Right renal cortex interstitium (tissue), 3 donors: Measurements from ENCODE around the gene CD38. TPM values are rescaled to one million over a fixed set of nuclear protein-coding genes. Genes with fewer than 3 reads are reported as not detected.
"Not testable (repeated sequence)": the region's sequence is repeated elsewhere in the genome, so short reads cannot be mapped to it uniquely, and the experiment has no call there.

Experiments
- DNase-seq, 3 donors: peaks; one replicate each; pipeline ENCODE4 v3.0.0-alpha.2; 2013; ENCODE audit warnings: low read depth in 3 of 3, low spot score in 2 of 3
- polyA plus RNA-seq, 3 donors: library from polyadenylated mRNA; unstranded; fragments of 120-200 nt; gene quantifications; one replicate each; pipeline ENCODE4 v1.2.1, GENCODE V29; 2013; ENCODE audit not compliant: insufficient read length in 3 of 3

CD38 gene
- polyA plus RNA-seq, 3 donors, result 0.78 to 1.1 (median 0.89) TPM

DNA sequence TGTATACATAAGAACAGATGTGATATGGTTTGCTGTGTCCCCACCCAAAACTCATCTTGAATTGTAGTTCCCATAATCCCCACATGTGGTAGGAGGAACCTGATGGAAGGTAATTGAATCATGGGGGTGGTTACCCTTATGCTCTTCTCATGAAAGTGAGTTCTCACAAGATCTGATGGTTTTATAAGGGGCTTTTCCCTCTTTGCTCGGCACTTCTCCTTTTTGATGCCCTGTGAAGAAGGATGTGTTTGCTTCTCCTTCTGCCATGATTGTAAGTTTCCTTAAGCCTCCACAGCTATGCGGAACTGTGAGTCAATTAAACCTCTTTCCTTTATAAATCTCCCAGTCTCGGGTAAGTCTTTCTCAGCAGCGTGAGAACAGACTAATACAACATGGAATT is 83.1 kb downstream of the CD38 start:
- DNase-seq, result not testable (repeated sequence)

DNA sequence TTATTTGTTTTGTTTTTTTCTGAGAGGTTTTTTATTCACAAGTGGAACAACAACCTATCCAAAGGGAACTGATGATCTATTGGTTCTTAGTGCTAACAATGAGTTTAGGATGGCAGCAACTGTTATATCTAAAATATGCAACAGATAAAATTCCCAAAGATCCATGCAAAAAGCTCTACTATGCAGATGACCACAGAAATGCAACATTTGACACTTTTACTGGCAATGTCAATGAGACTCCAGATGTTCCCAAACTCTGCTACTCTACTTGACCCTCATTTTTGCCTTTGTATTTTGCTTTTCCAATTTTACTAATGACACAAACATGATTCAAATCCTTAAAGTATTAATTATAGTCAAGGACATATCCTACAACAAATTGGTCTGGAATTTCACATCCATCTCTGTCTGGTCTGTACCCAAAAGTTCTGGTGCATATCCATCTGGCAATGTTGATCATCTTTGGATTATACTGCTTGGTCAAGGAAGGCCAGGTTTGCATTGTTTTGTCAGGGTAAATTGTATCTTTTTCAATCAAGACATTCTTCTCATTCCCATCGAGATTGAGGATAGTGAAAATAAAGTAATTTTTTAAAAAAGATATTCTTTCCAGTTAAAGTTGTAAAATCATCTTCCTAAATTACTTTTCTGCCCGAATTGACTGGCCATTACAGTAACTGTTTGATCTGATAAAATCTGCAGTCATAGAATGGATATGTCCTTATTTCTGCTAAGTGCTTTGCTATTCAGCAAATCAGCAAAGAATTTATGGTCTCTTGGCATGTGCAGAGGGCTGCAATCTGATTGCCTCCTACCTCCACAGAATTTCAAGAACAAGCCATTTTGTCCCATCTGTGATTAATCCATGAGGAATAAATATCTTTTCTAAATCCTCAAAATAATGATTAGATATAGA is 86.8 kb downstream of the CD38 start:
- no peak for DNase-seq

- DNase-seq, result no peak
Observed at GRCh38 chr4:15868111-15868510, 90.0 kb downstream of the CD38 start.

DNA sequence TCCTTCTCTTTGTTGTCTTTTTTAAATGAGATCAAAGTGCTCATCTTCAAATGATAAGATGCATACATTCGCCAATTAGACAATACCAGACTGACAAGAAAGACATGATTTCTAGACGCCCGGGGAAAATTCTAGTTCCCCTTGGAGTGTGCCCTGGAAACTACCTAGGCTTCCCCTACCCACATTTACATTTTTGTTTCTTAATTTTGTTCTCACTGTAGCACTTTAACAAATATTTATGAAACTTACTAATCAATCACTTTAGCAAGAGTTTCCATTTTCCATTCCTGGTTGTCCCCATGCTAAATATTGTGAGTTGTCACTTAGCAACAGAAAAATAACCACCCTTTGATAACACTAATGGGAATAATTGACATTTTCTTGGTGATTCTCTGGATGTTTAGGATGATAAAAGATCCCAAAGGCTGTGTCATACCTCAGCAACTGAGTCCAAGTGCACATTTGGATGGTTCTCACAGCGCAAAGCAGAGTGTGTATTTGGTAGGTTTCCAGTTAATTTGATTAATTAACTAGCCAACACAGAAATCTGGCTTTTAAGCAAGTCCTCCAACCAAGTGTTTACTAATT is 90.8 kb downstream of the CD38 start:
- no peak for DNase-seq

- DNase-seq, result no peak
Observed at GRCh38 chr4:15870079-15870478, 92.0 kb downstream of the CD38 start.

- DNase-seq, result no peak
Observed at GRCh38 chr4:15870921-15871664, 93.0 kb downstream of the CD38 start.

- DNase-seq, result no peak
Observed at GRCh38 chr4:15873117-15873516, 95.0 kb downstream of the CD38 start.

DNA sequence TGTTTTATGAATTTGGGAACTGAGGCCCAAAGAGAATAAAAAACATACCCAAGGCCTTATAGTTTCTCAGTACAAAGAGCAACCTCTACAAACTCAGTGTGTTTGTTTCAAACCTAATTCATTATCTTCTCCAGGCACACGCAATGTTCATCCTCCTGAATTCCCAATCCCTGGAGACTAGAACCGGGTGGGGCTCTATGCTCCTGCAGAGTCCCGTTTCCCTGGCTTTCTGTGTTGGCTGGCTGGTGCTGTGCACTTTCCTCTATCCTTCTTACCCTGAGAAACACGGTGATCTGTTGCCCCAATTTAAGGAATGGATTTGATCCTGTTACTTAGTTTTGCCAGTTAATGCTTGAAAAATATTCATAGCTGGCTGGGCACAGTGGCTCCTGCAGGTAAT is 96.5 kb downstream of the CD38 start:
- DNase-seq, result no peak

GRCh38 chr4:15875663-15876460 is 97.7 kb downstream of the CD38 start:
- no peak for DNase-seq

GRCh38 chr4:15878011-15878410 is 99.9 kb downstream of the CD38 start:
- DNase-seq, result no peak

- no peak for DNase-seq
Observed at GRCh38 chr4:15881820-15882219, 103.7 kb downstream of the CD38 start.

GRCh38 chr4:15882675-15883086 is 104.6 kb downstream of the CD38 start:
- peak; percentile 41 to 49 (median 44) for DNase-seq

GRCh38 chr4:15883610-15884243 is 105.6 kb downstream of the CD38 start:
- no peak for DNase-seq

GRCh38 chr4:15884666-15885065 is 106.5 kb downstream of the CD38 start:
- no peak for DNase-seq

DNA sequence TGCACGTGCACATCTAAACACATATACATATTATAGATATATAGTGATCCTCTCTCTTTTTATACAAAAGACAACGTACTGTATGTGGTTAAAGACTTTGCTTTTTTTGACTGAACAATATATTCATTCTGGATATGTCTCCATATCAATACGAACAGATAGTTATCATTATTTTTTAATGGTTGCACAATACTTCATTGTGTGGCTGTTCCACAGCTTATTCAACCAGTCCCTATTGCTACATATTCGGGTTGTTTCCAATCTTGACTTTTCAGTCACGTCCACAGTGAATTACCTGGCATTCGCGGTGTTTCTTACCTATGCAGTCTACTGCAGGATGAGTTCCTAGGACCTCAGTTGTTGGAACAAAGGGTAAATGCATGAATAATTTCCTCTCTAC is 107.3 kb downstream of the CD38 start:
- DNase-seq, result no peak

- no peak for DNase-seq
Observed at GRCh38 chr4:15888515-15888914, 110.4 kb downstream of the CD38 start.

DNA sequence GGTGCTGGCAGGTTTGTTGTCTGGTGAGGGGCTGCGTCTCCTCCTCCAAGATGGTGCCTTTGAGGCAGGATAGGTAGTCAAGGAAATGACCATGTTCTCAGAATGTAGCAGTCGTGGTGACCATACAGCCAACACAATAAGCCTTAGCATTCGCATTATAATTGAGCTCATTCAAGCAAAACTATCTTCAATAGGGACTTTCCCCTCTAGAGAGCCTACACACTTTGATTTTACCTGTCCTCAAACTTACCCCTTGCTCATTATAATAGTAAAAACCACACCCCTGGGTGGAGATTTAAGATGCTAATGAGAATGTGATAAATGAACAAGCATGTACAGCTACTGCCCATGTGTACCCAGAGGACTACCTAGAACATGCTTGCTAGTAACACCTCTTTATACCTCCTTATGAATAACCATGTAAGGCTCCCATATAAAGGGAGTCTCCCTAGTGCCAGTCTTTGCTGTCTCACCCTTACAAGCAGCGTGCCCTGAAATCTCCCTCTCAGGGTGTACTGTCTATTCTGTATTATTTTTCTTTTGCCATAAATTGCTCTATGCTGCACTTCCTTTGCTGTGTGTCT is 112.2 kb downstream of the CD38 start:
- no peak for DNase-seq

GRCh38 chr4:15891312-15891711 is 113.2 kb downstream of the CD38 start:
- no peak for DNase-seq

DNA sequence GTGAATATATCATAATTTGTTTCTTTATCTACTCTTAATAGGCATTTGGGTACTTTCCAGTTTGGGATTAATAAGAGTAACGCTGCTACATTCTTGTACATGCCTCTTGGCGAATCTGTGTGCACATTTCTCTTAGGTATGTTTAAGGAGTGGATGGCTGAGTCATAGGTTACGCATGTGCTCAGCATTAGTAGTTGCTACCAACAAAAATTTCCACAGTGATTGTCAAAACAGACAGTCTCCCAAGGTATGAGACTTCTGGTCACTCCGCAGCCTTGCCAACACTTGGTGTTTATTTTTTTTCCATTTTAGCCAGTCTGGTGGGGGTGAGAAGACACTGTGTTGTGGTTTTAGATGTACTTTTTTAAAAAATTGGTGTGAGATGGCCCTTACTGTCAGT is 115.8 kb downstream of the CD38 start:
- no peak for DNase-seq

- DNase-seq, result no peak
Observed at GRCh38 chr4:15894393-15894792, 116.3 kb downstream of the CD38 start.
